COLO829 (cell line): ENCODE data around the gene MAMDC2.

Experiments
- DNase-seq: peaks from one replicate; pipeline ENCODE4 v3.0.0; 2012; ENCODE audit warnings: low spot score

The MAMDC2 gene

DNA sequence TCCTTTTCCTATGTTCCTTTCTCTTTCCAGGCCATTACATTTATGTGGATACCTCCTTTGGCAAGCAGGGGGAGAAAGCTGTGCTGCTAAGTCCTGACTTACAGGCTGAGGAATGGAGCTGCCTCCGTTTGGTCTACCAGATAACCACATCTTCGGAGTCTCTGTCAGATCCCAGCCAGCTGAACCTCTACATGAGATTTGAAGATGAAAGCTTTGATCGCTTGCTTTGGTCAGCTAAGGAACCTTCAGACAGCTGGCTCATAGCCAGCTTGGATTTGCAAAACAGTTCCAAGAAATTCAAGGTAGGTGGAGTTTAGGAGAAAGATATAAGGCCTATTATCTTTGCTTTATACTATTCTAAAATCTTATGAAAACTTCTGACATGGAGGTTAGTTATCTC, 64.5 kb downstream of the MAMDC2 start:
- no peak for DNase-seq

DNA sequence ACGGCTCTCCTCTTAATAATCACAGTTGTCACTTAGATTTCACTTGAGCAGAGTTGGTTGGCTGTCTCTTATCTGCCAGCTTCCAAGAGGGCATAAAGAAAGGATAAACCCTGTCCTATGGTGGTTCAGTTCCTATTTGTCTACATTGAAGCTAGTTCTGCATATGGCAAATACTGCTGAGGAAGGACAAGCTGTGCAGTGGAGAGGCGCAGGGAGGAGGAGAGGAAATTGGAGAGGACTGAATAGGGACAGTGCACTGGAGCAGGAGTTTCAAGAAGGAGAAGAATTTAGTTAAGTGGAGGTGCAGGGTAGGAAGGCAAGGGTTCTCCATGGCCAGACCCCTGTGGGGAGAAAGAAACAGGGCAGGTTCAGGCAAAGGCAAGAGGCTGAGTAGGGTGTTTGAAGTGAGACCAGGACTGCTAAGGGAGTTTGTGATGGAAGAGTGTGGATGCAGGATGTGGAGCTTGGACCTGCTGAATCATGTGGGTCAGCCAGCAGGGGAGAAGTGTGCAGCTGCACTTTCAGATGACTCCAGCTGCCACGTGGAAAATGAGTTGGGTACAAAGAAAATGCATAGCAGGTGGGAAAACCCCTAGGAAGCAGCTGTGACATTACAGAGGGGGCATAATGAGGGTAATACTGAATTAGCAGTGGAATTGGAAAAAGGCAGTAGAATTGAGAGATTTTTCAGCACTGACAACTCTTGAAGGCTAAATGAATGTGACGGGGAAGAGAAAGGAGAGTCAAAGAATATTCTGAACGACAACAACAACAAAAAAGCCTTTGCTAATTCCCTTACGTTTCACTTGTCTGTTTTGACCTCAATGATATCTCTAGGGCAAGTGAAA, 66.8 kb downstream of the MAMDC2 start:
- DNase-seq, result no peak

DNA sequence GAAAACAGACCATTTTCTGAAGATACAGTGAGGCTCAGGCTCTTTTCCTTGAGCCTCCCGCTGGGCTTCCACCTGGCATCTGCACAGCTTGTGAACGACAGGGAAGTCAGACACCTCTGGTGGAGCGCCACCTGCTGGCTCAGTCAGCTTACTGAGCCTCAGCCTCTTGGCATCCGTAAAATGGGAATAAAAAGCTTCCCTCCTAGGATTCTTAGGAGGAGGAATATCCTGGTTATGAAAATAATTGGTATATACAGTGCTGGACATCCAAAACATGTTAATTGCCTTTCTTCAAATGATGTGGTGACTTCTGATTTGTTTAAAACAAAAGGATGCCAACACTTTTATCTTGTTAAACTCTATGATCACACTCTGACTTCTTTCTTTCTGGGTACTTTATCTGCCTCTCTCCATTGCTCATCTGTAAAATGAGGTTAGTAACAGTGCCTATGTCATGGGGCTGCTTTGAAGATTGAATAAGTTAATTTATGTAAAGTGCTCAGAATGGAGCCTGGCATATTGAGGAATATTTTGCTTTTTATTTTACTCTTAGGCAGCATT, 67.5 kb downstream of the MAMDC2 start:
- peak; percentile 79 for DNase-seq

DNA sequence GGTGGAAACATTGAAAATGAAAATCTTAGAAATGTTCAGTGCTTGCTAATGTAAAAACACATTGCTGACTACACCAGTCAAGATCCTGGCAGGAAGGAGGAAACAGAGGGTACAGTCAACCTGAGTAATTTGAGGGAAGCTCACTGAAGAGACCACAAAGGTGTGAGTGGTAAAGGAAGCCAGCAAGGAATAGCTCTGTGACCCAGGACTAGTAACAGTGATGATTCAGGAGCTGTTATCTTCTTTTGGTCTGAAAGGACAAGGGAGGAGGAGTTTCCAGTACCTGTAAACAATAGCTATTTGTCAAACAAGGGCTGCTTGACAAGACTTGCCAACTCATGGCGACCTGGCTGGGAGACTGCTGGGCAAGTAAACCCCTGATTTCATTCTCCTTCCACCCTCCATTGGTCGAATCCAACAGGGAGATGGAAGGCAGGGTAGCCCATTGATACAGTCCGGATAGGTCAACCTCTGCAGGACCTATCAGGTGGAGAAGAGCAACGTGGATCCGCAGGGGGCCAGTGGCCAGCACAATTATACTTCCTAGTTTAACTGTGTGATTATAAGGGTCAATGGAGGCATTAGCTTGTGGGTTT, 68.1 kb downstream of the MAMDC2 start:
- DNase-seq, result peak; percentile 47

DNA sequence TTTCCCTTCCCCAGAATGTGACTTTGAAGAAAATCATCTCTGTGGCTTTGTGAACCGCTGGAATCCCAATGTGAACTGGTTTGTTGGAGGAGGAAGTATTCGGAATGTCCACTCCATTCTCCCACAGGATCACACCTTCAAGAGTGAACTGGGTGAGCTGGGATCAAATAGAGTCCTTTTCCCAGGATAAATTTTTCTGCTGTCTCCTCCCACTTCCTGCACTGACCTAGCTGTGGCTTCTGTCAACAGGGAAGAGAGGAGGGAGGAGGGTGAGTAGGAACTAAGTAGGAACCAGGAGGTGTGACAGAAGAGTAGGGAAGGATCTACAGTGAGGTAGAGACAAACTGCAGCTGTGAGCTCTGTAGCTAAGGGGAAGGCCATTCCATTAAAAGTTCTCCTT, 69.3 kb downstream of the MAMDC2 start:
- no peak for DNase-seq

DNA sequence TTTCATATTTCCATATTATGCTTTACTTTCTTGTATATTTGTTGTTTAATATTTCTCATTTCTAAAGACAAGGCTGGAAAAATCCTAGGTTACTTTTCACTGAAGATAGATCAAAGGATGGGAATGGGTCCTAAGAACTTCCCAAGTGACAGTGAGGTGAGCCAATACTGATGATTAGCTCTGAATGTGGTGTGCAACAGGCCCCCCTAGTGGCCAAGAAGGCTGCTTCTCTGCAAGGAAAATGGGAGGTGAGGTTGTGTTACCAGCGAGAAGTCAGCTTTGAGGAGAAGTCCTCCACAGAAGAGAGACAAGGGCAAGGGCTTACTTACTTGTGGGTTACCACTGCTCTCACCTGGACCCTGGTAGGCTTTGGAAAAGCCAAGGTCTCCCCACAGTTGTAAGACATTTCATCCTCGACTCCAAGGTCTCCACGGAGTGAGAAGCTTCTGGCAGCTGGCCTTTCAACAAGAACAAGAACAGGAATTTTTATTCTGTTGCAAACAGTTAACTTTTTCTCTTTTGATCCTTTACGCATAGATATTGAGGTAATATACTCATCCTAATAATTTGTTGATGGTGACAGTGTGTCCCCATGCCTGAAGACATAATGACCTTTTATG, 69.9 kb downstream of the MAMDC2 start:
- DNase-seq, result peak; percentile 88

DNA sequence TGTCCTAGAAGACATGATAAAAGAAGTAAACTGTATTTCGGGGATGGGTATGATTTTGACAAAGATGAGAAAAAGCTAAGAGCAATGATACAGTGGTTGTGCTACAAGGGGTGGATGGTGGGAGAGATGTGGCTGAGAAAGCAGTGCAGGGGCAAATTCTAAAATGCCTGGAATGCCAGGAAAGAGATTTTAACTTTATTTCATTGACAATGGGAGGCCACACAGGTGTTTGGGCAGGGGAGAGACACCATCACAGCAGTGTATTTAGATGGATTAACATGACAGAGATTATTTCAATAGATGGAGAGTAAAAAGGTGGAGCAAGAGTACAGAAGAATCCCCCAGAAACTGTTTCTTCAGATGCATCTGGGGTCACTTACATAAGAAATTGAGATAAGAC, 71.2 kb downstream of the MAMDC2 start:
- DNase-seq, result no peak

DNA sequence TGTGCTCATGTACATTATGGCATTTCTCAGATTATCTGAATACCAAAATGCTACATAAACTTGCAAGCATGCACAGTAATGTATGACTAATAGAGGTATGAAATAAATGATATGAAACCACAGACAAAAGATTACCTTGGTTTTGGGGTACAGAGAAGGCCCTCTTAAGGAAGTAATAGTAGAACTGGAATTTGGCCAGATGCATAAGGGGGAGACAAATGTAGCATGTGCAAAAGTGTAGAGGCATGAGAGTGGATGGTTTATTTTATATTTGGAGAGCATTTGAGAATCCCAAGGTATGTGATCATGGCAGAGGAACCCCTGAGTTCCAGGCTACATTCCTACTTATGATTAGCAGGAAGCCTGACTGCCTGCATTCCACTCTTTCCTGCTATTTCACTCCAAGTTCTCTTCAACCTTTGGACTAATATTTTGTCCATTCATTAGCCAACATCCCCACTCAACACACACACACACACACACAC, 74.2 kb downstream of the MAMDC2 start:
- no peak for DNase-seq

DNA sequence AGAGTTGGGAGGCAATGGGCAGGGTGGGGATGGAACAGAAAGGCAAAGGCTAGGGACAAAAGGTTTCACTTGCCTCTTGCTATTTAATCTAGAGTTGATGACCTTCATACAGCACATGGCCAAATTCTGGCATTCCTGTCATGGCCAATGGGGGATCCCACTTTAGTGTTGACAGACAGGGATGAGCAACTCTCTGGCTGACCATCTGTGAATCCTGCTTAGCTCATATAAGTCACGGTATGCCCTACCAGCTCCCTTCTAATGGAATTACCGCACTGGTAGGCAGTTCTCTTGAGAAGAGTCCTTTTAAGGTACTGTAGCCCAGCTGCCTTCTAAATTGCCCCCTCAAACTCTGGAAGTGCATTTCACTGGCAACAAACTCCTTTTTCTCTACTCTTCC, 76.1 kb downstream of the MAMDC2 start:
- no peak for DNase-seq

DNA sequence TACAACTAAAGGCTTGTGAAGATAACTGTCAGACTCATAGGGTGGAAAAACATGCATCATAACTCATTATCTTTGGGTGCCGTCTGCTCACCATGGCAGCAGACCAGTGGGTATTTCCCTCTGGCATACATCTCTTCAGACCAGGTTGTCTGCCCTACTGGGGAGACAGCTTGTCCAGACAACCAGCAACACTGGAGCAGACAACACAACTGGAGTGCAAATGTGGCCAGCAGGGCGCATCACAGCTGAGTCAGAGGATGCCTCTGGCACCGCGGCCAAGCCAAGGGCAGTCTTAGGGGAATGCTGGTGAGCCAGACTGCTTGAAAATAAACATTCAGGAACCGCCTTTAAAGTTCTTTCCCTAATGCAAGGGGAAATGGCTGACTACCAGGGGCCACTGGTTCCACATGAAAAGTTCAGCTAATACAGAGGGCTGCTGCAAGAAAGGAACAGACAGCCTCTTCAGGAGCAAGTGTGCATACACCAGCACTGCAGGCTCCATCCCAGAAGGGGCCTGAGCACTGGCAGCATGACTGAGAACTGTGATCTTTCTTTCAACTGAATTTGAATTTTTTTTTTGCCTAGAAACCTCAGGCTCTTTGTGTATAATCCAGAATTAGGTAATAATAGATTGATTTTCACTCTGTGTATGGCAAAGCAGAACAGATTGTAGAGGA, 77.3 kb downstream of the MAMDC2 start:
- DNase-seq, result peak; percentile 54

DNA sequence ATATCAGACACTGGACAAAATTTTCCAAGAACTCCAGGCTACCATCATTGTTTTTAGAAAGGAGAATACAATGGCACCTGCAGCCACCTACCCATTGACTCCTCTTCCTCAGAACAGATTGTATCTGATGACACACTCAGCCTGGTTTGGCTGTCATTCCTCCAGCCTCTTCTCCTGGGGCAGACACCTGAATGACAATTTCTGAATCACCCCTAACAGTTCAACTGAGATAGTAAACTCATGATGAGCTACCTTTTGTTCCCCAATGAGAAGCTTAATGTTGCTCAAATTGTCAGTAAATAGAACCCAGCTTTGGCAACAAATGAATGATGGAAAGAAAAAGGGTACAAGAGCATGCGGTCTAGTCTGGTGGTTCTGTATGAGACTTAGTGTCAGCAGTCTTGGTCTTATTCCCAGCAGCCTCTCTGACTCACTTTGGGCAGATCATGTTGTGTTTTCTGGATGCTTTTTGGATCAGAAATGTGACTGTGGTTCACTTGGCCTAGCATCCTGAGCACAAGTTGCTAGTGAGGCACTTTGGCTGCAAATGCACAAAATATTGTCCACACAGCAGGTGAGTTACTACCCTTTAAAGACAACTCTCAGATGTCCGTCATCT, 78.3 kb downstream of the MAMDC2 start:
- no peak for DNase-seq

DNA sequence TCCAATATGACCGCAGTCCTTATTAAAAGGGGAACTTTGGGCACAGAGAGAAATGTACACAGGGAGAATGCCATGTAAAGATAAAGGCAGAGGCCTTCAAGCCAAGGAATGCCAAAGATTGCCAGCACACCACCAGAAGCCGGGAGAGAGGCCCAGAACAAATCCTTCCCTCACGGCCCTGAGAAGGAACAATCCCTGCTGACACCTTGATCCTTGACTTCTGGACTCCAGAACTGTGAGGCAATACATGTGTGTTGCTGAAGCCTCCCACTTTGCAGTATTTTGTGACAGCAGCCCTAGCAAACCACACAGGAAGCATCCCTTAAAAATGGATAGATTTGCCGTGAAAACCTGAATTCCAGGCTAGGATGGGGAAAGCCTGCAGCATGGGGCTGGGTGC, 80.0 kb downstream of the MAMDC2 start:
- no peak for DNase-seq

DNA sequence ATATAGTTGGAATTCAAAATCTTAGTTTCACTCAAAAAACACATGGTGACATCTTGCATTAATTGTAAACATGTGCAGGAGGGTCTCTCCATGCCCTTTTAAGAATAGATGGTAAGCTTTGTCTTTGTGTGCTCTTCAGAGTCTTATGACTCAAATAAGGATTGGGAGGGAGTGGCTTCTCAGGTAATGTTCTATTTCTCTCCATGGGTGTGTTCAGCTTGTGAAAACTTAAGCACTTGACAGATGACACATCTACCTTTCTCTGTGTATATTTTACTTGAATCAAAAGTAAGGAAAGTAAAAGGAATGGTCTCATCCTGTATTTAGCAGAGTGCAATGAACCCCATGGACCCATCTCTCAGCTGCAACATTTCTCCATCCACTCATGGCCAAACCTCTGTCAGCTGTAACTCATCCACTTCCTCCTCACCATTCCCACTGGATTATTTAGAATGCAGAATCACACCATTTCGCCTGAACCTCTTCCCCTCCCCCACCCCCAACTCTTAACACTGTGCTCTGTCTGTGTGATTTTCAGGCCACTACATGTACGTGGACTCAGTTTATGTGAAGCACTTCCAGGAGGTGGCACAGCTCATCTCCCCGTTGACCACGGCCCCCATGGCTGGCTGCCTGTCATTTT, 82.1 kb downstream of the MAMDC2 start:
- no peak for DNase-seq

DNA sequence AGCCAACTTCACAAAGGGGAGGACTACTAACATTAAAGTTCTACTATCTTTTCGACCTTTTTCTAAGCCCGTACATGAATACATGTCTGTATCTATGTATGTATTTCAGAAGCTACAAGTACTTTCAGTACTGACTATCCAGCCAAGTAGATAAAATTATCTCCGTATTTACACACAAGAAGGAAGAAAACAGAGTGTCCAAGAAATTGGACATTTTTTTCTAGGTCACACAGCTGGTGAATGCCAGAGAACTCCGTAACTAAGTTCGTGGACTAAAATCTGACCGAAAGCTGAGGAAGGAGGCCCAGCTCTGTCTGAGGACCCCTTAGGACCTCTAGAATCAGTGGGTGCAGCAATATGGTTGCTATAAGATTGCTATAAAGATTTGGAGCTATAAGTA, 83.4 kb downstream of the MAMDC2 start:
- DNase-seq, result no peak

DNA sequence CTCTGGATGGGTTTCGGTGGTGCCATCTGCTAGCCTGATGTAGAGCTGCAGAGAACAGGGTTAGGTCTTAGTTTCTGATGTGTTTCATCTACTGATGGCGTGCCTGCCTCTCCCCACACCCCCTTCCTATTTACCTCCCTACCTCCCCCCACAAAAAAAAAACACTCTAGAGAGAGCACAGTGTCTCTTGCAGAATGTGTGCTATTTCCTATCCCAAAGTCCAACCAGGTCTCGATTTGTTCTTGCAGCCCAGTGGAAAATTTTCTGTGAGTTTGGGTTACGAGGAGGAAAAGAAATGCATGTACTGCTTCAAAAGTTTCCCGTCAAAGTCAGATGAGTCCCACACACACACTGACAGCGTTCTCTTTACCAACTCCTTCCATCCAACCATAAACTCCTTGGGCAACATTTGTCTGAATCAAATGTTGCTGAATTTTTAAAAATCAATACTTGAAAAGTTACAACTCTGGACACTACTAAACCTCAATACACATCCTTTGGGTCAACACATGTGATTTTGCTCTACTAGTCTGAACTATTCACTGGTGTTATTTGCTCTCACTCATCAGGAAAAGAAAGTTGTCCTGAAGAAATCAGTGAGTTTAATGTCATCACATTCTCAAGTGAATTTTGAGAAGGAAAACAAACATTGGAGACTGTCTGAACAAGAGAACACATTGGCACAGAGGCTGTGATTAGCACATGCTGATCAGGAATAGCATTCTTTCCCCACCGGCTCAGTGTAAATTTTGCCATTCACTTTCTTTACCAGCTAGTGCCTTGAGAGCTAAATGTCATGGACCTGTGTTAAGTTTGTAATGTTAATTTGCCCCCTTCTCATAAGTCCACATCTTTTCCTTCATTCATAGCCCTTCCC, 84.1 kb downstream of the MAMDC2 start:
- no peak for DNase-seq

DNA sequence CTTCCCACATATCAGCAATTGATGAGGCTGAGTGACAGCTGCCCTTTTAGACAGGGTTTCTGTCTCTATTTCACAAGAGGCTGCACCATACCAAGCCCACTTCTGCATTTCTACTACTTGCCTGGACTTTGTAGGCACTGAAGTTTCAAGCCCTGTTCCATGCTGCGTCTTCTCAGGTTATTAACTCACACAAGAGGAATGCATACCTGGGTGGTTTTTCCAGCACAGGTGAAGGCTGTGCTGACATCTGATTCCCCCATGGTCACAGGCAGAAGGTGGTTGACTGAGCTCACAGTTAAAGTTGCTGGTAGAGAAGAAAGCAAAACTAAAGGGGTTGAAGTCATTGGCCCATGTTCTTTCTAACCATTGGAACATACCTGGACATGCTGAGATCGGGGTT, 86.6 kb downstream of the MAMDC2 start:
- no peak for DNase-seq

DNA sequence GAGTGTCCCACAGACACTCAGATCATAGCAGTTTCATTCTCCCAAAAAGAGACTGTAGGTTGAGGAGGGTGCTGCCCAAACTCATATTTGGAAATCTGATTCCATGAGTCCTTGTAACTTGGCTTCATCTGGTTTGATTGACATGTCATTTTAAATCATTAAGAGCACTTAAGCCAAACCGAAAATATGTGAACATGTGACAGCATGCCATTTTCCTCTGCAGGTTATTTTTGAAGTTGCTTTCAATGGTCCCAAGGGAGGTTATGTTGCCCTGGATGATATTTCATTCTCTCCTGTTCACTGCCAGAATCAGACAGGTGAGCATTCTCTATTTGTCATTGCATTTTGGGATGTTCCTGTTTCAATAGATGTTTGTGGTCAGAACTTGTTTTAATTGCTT, 87.6 kb downstream of the MAMDC2 start:
- no peak for DNase-seq

DNA sequence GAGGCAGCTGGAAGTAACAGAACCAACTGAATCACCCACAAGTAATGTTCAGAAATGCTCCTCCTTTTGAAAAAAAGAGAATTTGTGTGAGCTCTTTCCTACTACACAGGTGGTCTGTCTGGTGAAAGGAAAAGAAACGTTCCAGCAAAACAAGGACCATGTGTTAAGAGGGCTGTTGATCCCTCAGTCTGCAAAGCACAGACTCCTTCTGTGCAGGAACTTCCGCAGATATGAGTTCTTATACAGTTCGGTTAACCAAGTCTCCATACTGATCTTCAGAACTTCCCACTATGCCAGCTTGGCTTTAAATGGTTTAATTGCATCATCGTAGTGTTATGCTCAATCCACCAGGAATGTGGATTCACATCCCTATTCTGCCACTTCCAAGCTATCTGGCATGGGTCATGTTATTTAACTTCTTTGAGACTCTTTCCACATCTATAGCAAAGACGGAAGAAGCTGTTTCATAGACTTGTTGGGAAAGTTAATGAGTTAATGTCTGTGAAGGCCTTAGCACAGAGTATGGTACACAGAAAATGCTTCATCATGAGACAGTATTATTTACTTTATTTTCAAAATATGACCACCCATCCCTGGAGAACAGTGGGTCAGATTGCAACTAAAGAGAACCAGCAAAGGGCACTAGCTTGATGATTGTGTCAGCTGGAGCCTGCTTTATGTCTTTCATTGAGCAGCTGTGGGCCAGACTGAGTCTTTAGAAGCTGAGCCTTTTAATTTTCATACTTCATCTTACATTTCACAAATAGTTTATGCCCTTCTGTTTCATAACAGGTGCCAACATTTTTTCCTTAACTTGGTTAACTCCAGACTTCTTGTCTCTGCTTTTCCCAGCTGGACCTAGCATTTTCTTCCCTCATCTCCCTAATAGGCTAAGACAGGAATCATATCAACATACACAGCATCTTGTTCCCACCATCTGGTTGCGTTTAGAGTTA, 89.9 kb downstream of the MAMDC2 start:
- DNase-seq, result no peak

DNA sequence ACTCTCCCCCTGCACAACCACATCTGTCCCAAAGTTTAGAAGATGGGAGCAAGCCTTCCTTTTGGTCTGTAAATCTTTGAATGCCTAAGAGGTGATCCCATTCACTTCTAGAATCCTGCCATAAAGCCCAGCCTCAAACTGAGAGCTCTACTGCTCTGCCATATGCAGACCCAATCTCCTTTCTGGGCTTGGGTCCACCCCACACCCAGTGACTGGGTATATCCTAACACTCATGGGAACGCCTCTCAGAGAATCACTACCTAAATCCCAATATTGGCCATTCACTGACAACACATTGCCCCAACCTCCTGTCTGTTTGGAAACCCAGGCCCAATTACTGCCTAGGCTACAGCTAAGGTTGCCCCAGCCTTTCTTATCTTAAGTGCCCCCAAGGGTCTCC, 90.7 kb downstream of the MAMDC2 start:
- DNase-seq, result no peak
